Activated CD8-positive, alpha-beta memory T cell treated with anti-CD3 and anti-CD28 coated beads, Interleukin-2, amount 50 U/mL, for 24 hours (primary cell): ENCODE data around the gene FGFR4.
"Not testable (repeated sequence)": the region's sequence is repeated elsewhere in the genome, so short reads cannot be mapped to it uniquely, and the experiment has no call there.

Experiments used
- DNase-seq: peaks from one replicate; pipeline ENCODE4 v3.0.0-alpha.2; 2020; ENCODE audit errors: extremely low read depth

FGFR4 gene

GRCh38 chr5:177086654-177087397 is at the start of gene FGFR4:
Gene FGFR4, plus strand, starts transcription at chr5:177086915. Its CDS starts 2,688 bp downstream, at chr5:177089603.
- no peak for DNase-seq

- no peak for DNase-seq
These were observed 49.8 kb upstream of the FGFR4 start for GRCh38 chr5:177036921-177037320.

GRCh38 chr5:177040814-177041420 is 45.8 kb upstream of the FGFR4 start:
- no peak for DNase-seq

- DNase-seq, result no peak
These were observed 44.8 kb upstream of the FGFR4 start for GRCh38 chr5:177041936-177042335.

- DNase-seq, result no peak
These were observed 43.6 kb upstream of the FGFR4 start for GRCh38 chr5:177043114-177043513.

GRCh38 chr5:177043958-177044357 is 42.8 kb upstream of the FGFR4 start:
- DNase-seq, result no peak

- DNase-seq, result no peak
These were observed 42.1 kb upstream of the FGFR4 start for GRCh38 chr5:177044641-177045040.

- DNase-seq, result no peak
These were observed 41.1 kb upstream of the FGFR4 start for GRCh38 chr5:177045631-177046030.

- not testable (repeated sequence) for DNase-seq
These were observed 38.2 kb upstream of the FGFR4 start for GRCh38 chr5:177048531-177048930.

GRCh38 chr5:177049285-177049684 is 37.4 kb upstream of the FGFR4 start:
- DNase-seq, result no peak

GRCh38 chr5:177064500-177065277 is 22.0 kb upstream of the FGFR4 start:
- no peak for DNase-seq

GRCh38 chr5:177065491-177065890 is 21.2 kb upstream of the FGFR4 start:
- no peak for DNase-seq

- no peak for DNase-seq
These were observed 20.5 kb upstream of the FGFR4 start for GRCh38 chr5:177066224-177066623.

- no peak for DNase-seq
These were observed 19.2 kb upstream of the FGFR4 start for GRCh38 chr5:177067503-177067902.

- DNase-seq, result no peak
These were observed 16.1 kb upstream of the FGFR4 start for GRCh38 chr5:177070536-177071191.

GRCh38 chr5:177071666-177072385 is 14.9 kb upstream of the FGFR4 start:
- DNase-seq, result peak; percentile 32

- no peak for DNase-seq
These were observed 9.4 kb upstream of the FGFR4 start for GRCh38 chr5:177077335-177077734.

- DNase-seq, result no peak
These were observed 7.1 kb upstream of the FGFR4 start for GRCh38 chr5:177079606-177080005.

GRCh38 chr5:177080265-177080664 is 6.5 kb upstream of the FGFR4 start:
- no peak for DNase-seq

GRCh38 chr5:177081859-177082258 is 4.9 kb upstream of the FGFR4 start:
- no peak for DNase-seq

- no peak for DNase-seq
These were observed 3.4 kb upstream of the FGFR4 start for GRCh38 chr5:177083357-177083756.

- no peak for DNase-seq
These were observed 2.5 kb upstream of the FGFR4 start for GRCh38 chr5:177084175-177084574.
